Thyroid gland (tissue), 4 donors: ENCODE measurements around the gene RGL3.

ENCODE experiments used
- CTCF ChIP-seq, 6 experiments: fragments of 200-600 bp in 3 of 6; fragments of 450-650 bp in 3 of 6; sonication (generic) in 3 of 6; IDR thresholded peaks; one replicate each; pipeline ENCODE4 v1.5.1; 2016 to 2019; ENCODE audit warnings: antibody characterized with exemption in 6 of 6, mild to moderate bottlenecking in 2 of 6, inconsistent platforms in 1 of 6, moderate library complexity in 1 of 6
- POLR2A ChIP-seq, 2 donors: fragments of 450-650 bp; IDR thresholded peaks; one replicate each; pipeline ENCODE4 v1.6.1; 2017; ENCODE audit warnings: antibody characterized with exemption in 2 of 2, mild to moderate bottlenecking in 2 of 2, moderate library complexity in 1 of 2

GRCh38 chr19:11359421-11359820 lies 59.7 kb downstream of the RGL3 start:
- TF ChIP-seq POLR2A (IDR thresholded peaks at IDR 0.05) (no peak), CTCF (IDR thresholded peaks at IDR 0.05) (no peak)
